Gastroesophageal sphincter (tissue), 4 donors: ENCODE results near the gene IL4. TPM values are rescaled to one million over a fixed set of nuclear protein-coding genes. Genes with fewer than 3 reads are reported as not detected.

ENCODE experiments used
- ATAC-seq: fragments of 150-250 bp; one replicate; pipeline ENCODE4 v1.9.1; 2016; ENCODE audit warnings: mild to moderate bottlenecking, moderate library complexity
- H3K27ac ChIP-seq, 4 donors: fragments of 200-600 bp; sonication (generic) in 3 of 4; 1 replicate in 3 of 4; 2 replicates in 1 of 4; pipeline ENCODE4 v1.5.1; 2016 to 2019
- H3K27me3 ChIP-seq: fragments of 200-600 bp; sonication (generic); one replicate; pipeline ENCODE4 v1.5.1; 2019
- H3K36me3 ChIP-seq, 2 donors: fragments of 200-600 bp; sonication (generic); one replicate each; pipeline ENCODE4 v1.5.1; 2019; ENCODE audit warnings: control low read depth in 1 of 2
- H3K4me1 ChIP-seq, 3 donors: fragments of 200-600 bp; sonication (generic); 1 replicate in 2 of 3; 2 replicates in 1 of 3; pipeline ENCODE4 v1.5.1; 2016 to 2019; ENCODE audit warnings: control low read depth in 2 of 3
- H3K4me3 ChIP-seq, 2 donors: fragments of 200-600 bp; sonication (generic); one replicate each; pipeline ENCODE4 v1.5.1; 2019; ENCODE audit warnings: mild to moderate bottlenecking in 1 of 2, moderate library complexity in 1 of 2
- H3K9me3 ChIP-seq, 3 donors: fragments of 200-600 bp; sonication (generic); one replicate each; pipeline ENCODE4 v1.5.1; 2017 to 2019; ENCODE audit warnings: control low read depth in 2 of 3
- CTCF ChIP-seq, 4 experiments: fragments of 200-600 bp in 2 of 4; fragments of 450-650 bp in 2 of 4; sonication (generic) in 1 of 4; IDR thresholded peaks; one replicate each; pipeline ENCODE4 v1.5.1; 2017 to 2019; ENCODE audit warnings: antibody characterized with exemption in 4 of 4, mild to moderate bottlenecking in 2 of 4, moderate library complexity in 2 of 4
- EP300 ChIP-seq: sonication (generic); formaldehyde crosslinking; IDR thresholded peaks from one replicate; pipeline ENCODE4 v1.6.1; 2017; ENCODE audit warnings: antibody characterized with exemption, mild to moderate bottlenecking
- POLR2A ChIP-seq, 2 donors: fragments of 450-650 bp; IDR thresholded peaks; one replicate each; pipeline ENCODE4 v1.6.1; 2017; ENCODE audit warnings: antibody characterized with exemption in 2 of 2, mild to moderate bottlenecking in 2 of 2, moderate library complexity in 1 of 2
- POLR2AphosphoS5 ChIP-seq: sonication (generic); formaldehyde crosslinking; IDR thresholded peaks from one replicate; pipeline ENCODE4 v1.6.1; 2017; ENCODE audit warnings: antibody characterized with exemption
- WGBS, 2 donors: methylation state at CpG; one replicate each; pipeline ENCODE4 v1.1.5; 2018; ENCODE audit warnings: low coverage in 1 of 2; 5-methylcytosine and 5-hydroxymethylcytosine counted together
- total RNA-seq, 4 donors: library from RNA; depleted of rRNA; stranded (reverse); fragments of >200 nt; gene quantifications; one replicate each; pipeline ENCODE4 v1.1.0, GENCODE V29; 2016

The IL4 gene
- total RNA-seq, 4 donors from 2014 or later = not detected

- WGBS, 2 donors = 86 to 97% methylated on average over 7 to 9 of the region's 11 CpGs
- Histone ChIP-seq H3K27ac (no peak overlapping the region), H3K36me3 (no peaks in the 10 kb centered on the region), H3K4me1 (peaks cover 0 to 21% (median 0%) of the 10 kb centered on the region in 3 donors), H3K9me3 (no peaks in the 10 kb centered on the region), H3K27me3 (no peaks in the 10 kb centered on the region), H3K4me3 (no peak overlapping the region)
- TF ChIP-seq EP300 = no peak
- TF ChIP-seq POLR2AphosphoS5 = no peak
- no peak for TF ChIP-seq POLR2A (IDR thresholded peaks at IDR 0.05)
- no peak for TF ChIP-seq CTCF (IDR thresholded peaks at IDR 0.05)
- ATAC-seq = no peak
These were observed 2.3 kb downstream of the IL4 start for GRCh38 chr5:132675936-132676689.

- Histone ChIP-seq H3K4me3 (no peak overlapping the region), H3K4me1 (peaks cover 0 to 21% (median 0%) of the 10 kb centered on the region in 3 donors), H3K36me3 (no peaks in the 10 kb centered on the region), H3K27me3 (no peaks in the 10 kb centered on the region), H3K9me3 (no peaks in the 10 kb centered on the region), H3K27ac (peak overlapping the region in 2 of 4 donors; percentile 15 to 37)
- WGBS, 2 donors = 28 to 56% methylated on average over 5 to 6 of the region's 7 CpGs
- TF ChIP-seq POLR2AphosphoS5 = peak; percentile 63
- TF ChIP-seq POLR2A (IDR thresholded peaks at IDR 0.05) = no peak
- TF ChIP-seq CTCF (IDR thresholded peaks at IDR 0.05) = peak in 3 of 4 experiments; percentile 10 to 36 (median 11)
- peak; percentile 86 for ATAC-seq
These were observed 3.4 kb downstream of the IL4 start for GRCh38 chr5:132677191-132677590.

- no peaks in the 10 kb centered on the region for H3K9me3 ChIP-seq
- no peak overlapping the region for H3K4me3 ChIP-seq
- no peaks in the 10 kb centered on the region for H3K27me3 ChIP-seq
- TF ChIP-seq CTCF (IDR thresholded peaks at IDR 0.05) (no peak), EP300 (no peak), POLR2A (IDR thresholded peaks at IDR 0.05) (no peak)
- ATAC-seq = no peak
- 79 to 85% methylated on average over 11 to 13 of the region's 15 CpGs for WGBS, 2 donors
- H3K36me3 ChIP-seq = no peaks in the 10 kb centered on the region
- no peak overlapping the region for H3K27ac ChIP-seq
- peaks cover 0 to 21% (median 0%) of the 10 kb centered on the region in 3 donors for H3K4me1 ChIP-seq
These were observed 4.1 kb downstream of the IL4 start for GRCh38 chr5:132677682-132678400.

GRCh38 chr5:132678735-132679134, 4.9 kb downstream of the IL4 start:
- TF ChIP-seq CTCF (IDR thresholded peaks at IDR 0.05) (no peak), POLR2A (IDR thresholded peaks at IDR 0.05) (no peak), POLR2AphosphoS5 (no peak), EP300 (no peak)
- no peak overlapping the region for H3K27ac ChIP-seq
- peaks cover 0 to 21% (median 0%) of the 10 kb centered on the region in 3 donors for H3K4me1 ChIP-seq
- H3K4me3 ChIP-seq = no peak overlapping the region
- no peak for ATAC-seq
- H3K27me3 ChIP-seq = no peaks in the 10 kb centered on the region
- H3K36me3 ChIP-seq = no peaks in the 10 kb centered on the region
- WGBS, 2 donors = 100% methylated on average over 1 of the region's 1 CpG
- no peaks in the 10 kb centered on the region for H3K9me3 ChIP-seq
